Hepatocyte (in vitro differentiated cells): Measurements from ENCODE around the gene COL6A5.

Experiments
- CTCF ChIP-seq: fragments of 200-600 bp; sonication (generic); IDR thresholded peaks from 2 replicates; pipeline ENCODE4 v1.5.1; 2016; ENCODE audit warnings: antibody characterized with exemption, mild to moderate bottlenecking; ENCODE audit not compliant: poor library complexity
- EZH2 ChIP-seq: fragments of 200-600 bp; sonication (generic); IDR thresholded peaks from 2 replicates; pipeline ENCODE4 v1.6.1; 2016; ENCODE audit warnings: antibody characterized with exemption, mild to moderate bottlenecking, borderline replicate concordance

- TF ChIP-seq CTCF (no peak), EZH2 (no peak)
Observed at GRCh38 chr3:130389743-130390478, 44.4 kb downstream of the COL6A5 start.
